Measurements from ENCODE around the gene LRRN3. TPM values are rescaled to one million over a fixed set of nuclear protein-coding genes. Genes with fewer than 3 reads are reported as not detected.

Gene LRRN3
- total and polyA plus RNA-seq, 2 of the 4 experiments (the other 2 are of a cell fraction), result 6.9 to 15.2 TPM

GRCh38 chr7:111132833-111133232 lies 41.9 kb downstream of the LRRN3 start:
- WGBS, 2 experiments (ENCODE audit: extremely low coverage in 2 of 2, insufficient read length in 1 of 2), result no CpG with 5 or more reads among the region's 1 CpG
- POLR2A ChIA-PET (ENCODE audit: unreplicated experiment), result no interaction called here
- H4K20me1 ChIP-seq (ENCODE audit: insufficient read depth, low read length), result no peaks in the 10 kb centered on the region

More at GRCh38 chr7:111132833-111133232, 41.9 kb downstream of the LRRN3 start:
- Histone ChIP-seq H2AK5ac (ENCODE audit: low read depth, low read length) (no peak overlapping the region), H4K8ac (ENCODE audit: low read depth in 2 of 2, low read length in 2 of 2) (no peak overlapping the region), H3K14ac (replicated peaks; ENCODE audit: low read depth, low read length) (no peak overlapping the region), H2BK5ac (ENCODE audit: low read depth, low read length, poor library complexity, severe bottlenecking) (no peak overlapping the region), H3K56ac (ENCODE audit: extremely low read depth, insufficient read depth, low read length) (no peak overlapping the region), H3K36me3 (ENCODE audit: control insufficient read depth, insufficient read depth, low read length) (no peaks in the 10 kb centered on the region), H2BK120ac (ENCODE audit: low read depth, low read length) (no peak overlapping the region), H3K27me3 (ENCODE audit: control insufficient read depth, insufficient read depth, low read length) (no peaks in the 10 kb centered on the region), H3K4me2 (ENCODE audit: low read depth, low read length) (no peak overlapping the region), H2BK20ac (ENCODE audit: low read depth, low read length) (no peak overlapping the region), H3K18ac (ENCODE audit: low read depth, low read length) (no peak overlapping the region), H3K9me3 (ENCODE audit: control insufficient read depth, insufficient read depth, low read length) (no peaks in the 10 kb centered on the region), H3K27ac (ENCODE audit: insufficient read depth, low read length) (no peak overlapping the region), H2BK15ac (ENCODE audit: low read depth, low read length) (no peak overlapping the region), H2AFZ (replicated peaks; ENCODE audit: low read length, poor library complexity) (no peak overlapping the region), H3K4me3 (ENCODE audit: insufficient read depth, low read depth, low read length) (no peak overlapping the region), H3K4ac (ENCODE audit: low read depth, low read length) (no peak overlapping the region), H3K9me1 (ENCODE audit: insufficient read depth, low read length) (no peaks in the 10 kb centered on the region), H2AK9ac (replicated peaks; ENCODE audit: low read depth, low read length, poor library complexity) (no peak overlapping the region), H3K79me1 (ENCODE audit: low read depth in 1 of 2, low read length in 2 of 2) (no peaks in the 10 kb centered on the region; a peak in 1 of 4 replicates), H4K5ac (ENCODE audit: low read depth, low read length) (no peak overlapping the region), H3K9ac (ENCODE audit: low read depth, low read length) (no peak overlapping the region), H3K4me1 (ENCODE audit: control insufficient read depth, insufficient read depth, low read length) (peaks cover 1% of the 10 kb centered on the region), H3K23ac (ENCODE audit: low read depth, low read length) (no peak overlapping the region), H4K91ac (ENCODE audit: insufficient read depth, low read depth, low read length) (no peak overlapping the region)
- DNase-seq (peak; percentile 39), ATAC-seq (ENCODE audit: low read depth) (no peak)
- in situ Hi-C loops (cut with MboI; ENCODE audit: low sequenced_read_pairs), result no loop called here
- CTCF ChIA-PET, result no interaction called here
- no TSS peak for BruUV-seq (replicated peaks)
- TF ChIP-seq NFE2L2 (IDR thresholded peaks at IDR 0.05; ENCODE audit: low read depth, low read length) (no peak), SMC3 (IDR thresholded peaks at IDR 0.05; ENCODE audit: low read depth, low read length) (no peak), ELK1 (IDR thresholded peaks at IDR 0.05; ENCODE audit: borderline replicate concordance, low read depth, low read length) (no peak), USF2 (IDR thresholded peaks at IDR 0.05; ENCODE audit: low read depth, low read length) (no peak), FOS (IDR thresholded peaks at IDR 0.05; ENCODE audit: low read depth, low read length) (no peak), RCOR1 (IDR thresholded peaks at IDR 0.05; ENCODE audit: insufficient replicate concordance, low read length) (no peak), BHLHE40 (IDR thresholded peaks at IDR 0.05; ENCODE audit: low read depth, low read length) (no peak), MXI1 (IDR thresholded peaks at IDR 0.05; ENCODE audit: borderline replicate concordance, low read depth, low read length) (no peak), CTCF (conservative IDR thresholded peaks at IDR 0.05; ENCODE audit: low read depth, low read length) (no peak), CHD1 (IDR thresholded peaks at IDR 0.05; ENCODE audit: low read depth, low read length) (no peak), CEBPB (IDR thresholded peaks at IDR 0.05; ENCODE audit: low read depth, low read length) (no peak), RAD21 (IDR thresholded peaks at IDR 0.05; ENCODE audit: low read length) (no peak), RFX5 (IDR thresholded peaks at IDR 0.05; ENCODE audit: low read depth, low read length) (no peak), MAFK (IDR thresholded peaks at IDR 0.05; ENCODE audit: low read depth, low read length) (no peak), POLR2A (IDR thresholded peaks at IDR 0.05; ENCODE audit: low read depth, low read length) (no peak)
- intact Hi-C loops (cut with micrococcal nuclease), result no loop called here
- dilution Hi-C loops (cut with HindIII; ENCODE audit: low sequenced_read_pairs, unreplicated experiment), result no loop called here
